Measurements from ENCODE around the gene PDE1C.
A peak's percentile ranks its signal among the peaks of the same experiment; 100 is the strongest.

The PDE1C gene

GRCh38 chr7:31811650-31812461 is 258.4 kb downstream of the PDE1C start:
- Histone ChIP-seq H3K27ac (ENCODE audit: low read length) (no peak overlapping the region), H3K79me2 (ENCODE audit: low read length) (no peaks in the 10 kb centered on the region), H3K9ac (ENCODE audit: low read length) (no peak overlapping the region), H3K4me3 (ENCODE audit: low read length) (no peak overlapping the region), H3K4me2 (ENCODE audit: low read length) (peak overlapping the region; percentile 18), H3K27me3 (ENCODE audit: low read depth, low read length) (no peaks in the 10 kb centered on the region), H3K36me3 (replicated peaks; ENCODE audit: low read depth, low read length) (no peaks in the 10 kb centered on the region), H3K4me1 (ENCODE audit: low read length) (peaks cover 13% of the 10 kb centered on the region), H3K9me3 (ENCODE audit: insufficient read depth, low read length) (no peaks in the 10 kb centered on the region), H2AFZ (ENCODE audit: low read depth, low read length) (no peak overlapping the region), H4K20me1 (ENCODE audit: insufficient read depth, low read length) (no peaks in the 10 kb centered on the region)
- no peak for TF ChIP-seq CTCF (IDR thresholded peaks at IDR 0.05; ENCODE audit: low read depth, low read length)

- no peaks in the 10 kb centered on the region for H4K20me1 ChIP-seq (ENCODE audit: insufficient read depth, low read length)
- no peaks in the 10 kb centered on the region for H3K79me2 ChIP-seq (ENCODE audit: low read length)
- no peaks in the 10 kb centered on the region for H3K9me3 ChIP-seq (ENCODE audit: insufficient read depth, low read length)
- H3K27ac ChIP-seq (ENCODE audit: low read length), result no peak overlapping the region
- H3K4me1 ChIP-seq (ENCODE audit: low read length), result no peaks in the 10 kb centered on the region
- H3K4me3 ChIP-seq (ENCODE audit: low read length), result no peak overlapping the region
- no peaks in the 10 kb centered on the region for H3K27me3 ChIP-seq (ENCODE audit: low read depth, low read length)
- no peak overlapping the region for H3K4me2 ChIP-seq (ENCODE audit: low read length)
- TF ChIP-seq EZH2phosphoT487 (IDR thresholded peaks at IDR 0.05; ENCODE audit: low read depth) (no peak), CTCF (IDR thresholded peaks at IDR 0.05; ENCODE audit: low read depth, low read length) (no peak)
- H2AFZ ChIP-seq (ENCODE audit: low read depth, low read length), result no peak overlapping the region
- no peaks in the 10 kb centered on the region for H3K36me3 ChIP-seq (replicated peaks; ENCODE audit: low read depth, low read length)
- H3K9ac ChIP-seq (ENCODE audit: low read length), result no peak overlapping the region
Observed at GRCh38 chr7:31805209-31805818, 264.9 kb downstream of the PDE1C start.

GRCh38 chr7:31796375-31796774 is 273.8 kb downstream of the PDE1C start:
- no peak overlapping the region for H3K27ac ChIP-seq (ENCODE audit: low read length)
- no peaks in the 10 kb centered on the region for H3K27me3 ChIP-seq (ENCODE audit: low read depth, low read length)
- no peak overlapping the region for H3K4me3 ChIP-seq (ENCODE audit: low read length)
- no peaks in the 10 kb centered on the region for H3K4me1 ChIP-seq (ENCODE audit: low read length)
- no peak overlapping the region for H3K4me2 ChIP-seq (ENCODE audit: low read length)
- no peak overlapping the region for H3K9ac ChIP-seq (ENCODE audit: low read length)
- H2AFZ ChIP-seq (ENCODE audit: low read depth, low read length), result no peak overlapping the region
- H3K9me3 ChIP-seq (ENCODE audit: insufficient read depth, low read length), result no peaks in the 10 kb centered on the region
- no peak for TF ChIP-seq EZH2phosphoT487 (IDR thresholded peaks at IDR 0.05; ENCODE audit: low read depth)
- no peak for TF ChIP-seq CTCF (IDR thresholded peaks at IDR 0.05; ENCODE audit: low read depth, low read length)
- no peaks in the 10 kb centered on the region for H3K36me3 ChIP-seq (replicated peaks; ENCODE audit: low read depth, low read length)
- no peaks in the 10 kb centered on the region for H3K79me2 ChIP-seq (ENCODE audit: low read length)
- H4K20me1 ChIP-seq (ENCODE audit: insufficient read depth, low read length), result no peaks in the 10 kb centered on the region

- Histone ChIP-seq H3K79me2 (ENCODE audit: low read length) (no peaks in the 10 kb centered on the region), H3K9ac (ENCODE audit: low read length) (no peak overlapping the region), H3K4me3 (ENCODE audit: low read length) (no peak overlapping the region), H3K4me2 (ENCODE audit: low read length) (no peak overlapping the region), H3K27ac (ENCODE audit: low read length) (no peak overlapping the region), H3K9me3 (ENCODE audit: insufficient read depth, low read length) (no peaks in the 10 kb centered on the region), H2AFZ (ENCODE audit: low read depth, low read length) (no peak overlapping the region), H3K36me3 (replicated peaks; ENCODE audit: low read depth, low read length) (no peaks in the 10 kb centered on the region), H3K4me1 (ENCODE audit: low read length) (no peaks in the 10 kb centered on the region), H3K27me3 (ENCODE audit: low read depth, low read length) (no peaks in the 10 kb centered on the region), H4K20me1 (ENCODE audit: insufficient read depth, low read length) (no peaks in the 10 kb centered on the region)
- TF ChIP-seq CTCF (IDR thresholded peaks at IDR 0.05; ENCODE audit: low read depth, low read length) (no peak), EZH2phosphoT487 (IDR thresholded peaks at IDR 0.05; ENCODE audit: low read depth) (no peak)
Observed at GRCh38 chr7:31794851-31795344, 275.3 kb downstream of the PDE1C start.

Measured in OCI-LY3 (cell line).